HG03469 (cell line): Measurements from ENCODE around the gene LAMA1.

Source experiments
- ATAC-seq: cut with Tn5 transposase; IDR thresholded peaks from one replicate; pipeline ENCODE4 v1.9.1; 2021; ENCODE audit warnings: mild to moderate bottlenecking, moderate library complexity, moderate number of reproducible peaks; ENCODE audit not compliant: unreplicated experiment

Gene LAMA1

GRCh38 chr18:7000484-7001096 lies 117.0 kb downstream of the LAMA1 start:
- ATAC-seq = no peak

GRCh38 chr18:6997808-6998207 lies 119.8 kb downstream of the LAMA1 start:
- no peak for ATAC-seq

- ATAC-seq = no peak
Measured at GRCh38 chr18:6994771-6995430, 122.7 kb downstream of the LAMA1 start.

- ATAC-seq = no peak
Measured at GRCh38 chr18:6994056-6994770, 123.4 kb downstream of the LAMA1 start.

GRCh38 chr18:6992761-6993160 lies 124.8 kb downstream of the LAMA1 start:
- ATAC-seq = no peak

GRCh38 chr18:6983366-6983765 lies 134.2 kb downstream of the LAMA1 start:
- no peak for ATAC-seq

- ATAC-seq = no peak
Measured at GRCh38 chr18:6982398-6982797, 135.2 kb downstream of the LAMA1 start.

GRCh38 chr18:6980363-6980762 lies 137.2 kb downstream of the LAMA1 start:
- ATAC-seq = no peak

- no peak for ATAC-seq
Measured at GRCh38 chr18:6979954-6980353, 137.6 kb downstream of the LAMA1 start.

GRCh38 chr18:6976935-6977334 lies 140.7 kb downstream of the LAMA1 start:
- ATAC-seq = no peak

GRCh38 chr18:6975084-6975483 lies 142.5 kb downstream of the LAMA1 start:
- ATAC-seq = no peak

GRCh38 chr18:6971823-6972478 lies 145.6 kb downstream of the LAMA1 start:
- no peak for ATAC-seq

GRCh38 chr18:6963452-6964097 lies 154.0 kb downstream of the LAMA1 start:
- no peak for ATAC-seq

GRCh38 chr18:6962571-6963451 lies 154.8 kb downstream of the LAMA1 start:
- ATAC-seq = no peak

- no peak for ATAC-seq
Measured at GRCh38 chr18:6961331-6961730, 156.3 kb downstream of the LAMA1 start.

- ATAC-seq = no peak
Measured at GRCh38 chr18:6960656-6961055, 156.9 kb downstream of the LAMA1 start.

GRCh38 chr18:6960124-6960523 lies 157.5 kb downstream of the LAMA1 start:
- ATAC-seq = no peak

GRCh38 chr18:6959110-6959509 lies 158.5 kb downstream of the LAMA1 start:
- ATAC-seq = no peak

GRCh38 chr18:6956999-6957398 lies 160.6 kb downstream of the LAMA1 start:
- no peak for ATAC-seq

GRCh38 chr18:6956495-6956894 lies 161.1 kb downstream of the LAMA1 start:
- no peak for ATAC-seq
